Ovary (tissue), 9 donors: Measurements from ENCODE around the gene VPS16. TPM values are rescaled to one million over a fixed set of nuclear protein-coding genes. Genes with fewer than 3 reads are reported as not detected.

Experiments
- DNase-seq, 5 donors: peaks; one replicate each; pipeline ENCODE4 v3.0.0-alpha.2; 2019 to 2020
- H3K27ac ChIP-seq, 2 donors: fragments of 200-600 bp; one replicate each; pipeline versions ENCODE4 v1.5.1 to v1.8.0; 2019 to 2022
- H3K27me3 ChIP-seq: fragments of 200-600 bp; one replicate; pipeline ENCODE4 v1.8.0; 2022
- H3K36me3 ChIP-seq: fragments of 200-600 bp; sonication (generic); one replicate; pipeline ENCODE4 v1.5.1; 2019
- H3K4me1 ChIP-seq: one replicate; pipeline ENCODE4 v1.8.1; 2013; ENCODE audit warnings: mild to moderate bottlenecking, moderate library complexity; ENCODE audit not compliant: insufficient read depth
- H3K4me3 ChIP-seq: fragments of 200-600 bp; sonication (generic); one replicate; pipeline ENCODE4 v1.5.1; 2017
- H3K9me3 ChIP-seq, 2 donors: fragments of 200-600 bp in 1 of 2; sonication (generic) in 1 of 2; one replicate each; pipeline versions ENCODE4 v1.5.1 to v1.8.1; 2013 to 2019; ENCODE audit warnings: mild to moderate bottlenecking in 1 of 2, moderate library complexity in 1 of 2
- CTCF ChIP-seq, 3 donors: fragments of 450-650 bp in 2 of 3; fragments of 200-600 bp in 1 of 3; IDR thresholded peaks; one replicate each; pipeline versions ENCODE4 v1.5.1 to v1.8.0; 2016 to 2022; ENCODE audit warnings: antibody characterized with exemption in 3 of 3, mild to moderate bottlenecking in 1 of 3
- EP300 ChIP-seq: sonication (generic); formaldehyde crosslinking; IDR thresholded peaks from one replicate; pipeline ENCODE4 v1.6.1; 2017; ENCODE audit warnings: antibody characterized with exemption
- POLR2A ChIP-seq: fragments of 450-650 bp; IDR thresholded peaks from one replicate; pipeline ENCODE4 v1.6.1; 2017; ENCODE audit warnings: antibody characterized with exemption, mild to moderate bottlenecking, moderate library complexity
- WGBS, 3 donors: extraction: QIAGEN DNeasy Blood & Tissue Kit in 1 of 3; methylation state at CpG; one replicate each; pipeline versions ENCODE4 v1.1.5 to v1.1.7; 2013 to 2017; 5-methylcytosine and 5-hydroxymethylcytosine counted together
- intact Hi-C, 4 donors: fragments of 100-400 bp; cut with DNase I; formaldehyde crosslinking; loops; one replicate each; pipeline versions ENCODE4 v1.11.0 to v1.15.1; 2022 to 2023
- polyA plus RNA-seq, 2 donors: library from polyadenylated mRNA; stranded (reverse); fragments of 200-250 nt in 1 of 2; fragments of 350-450 nt in 1 of 2; fragmentation: Illumina TruSeq in 1 of 2; extraction: RNeasy Lipid Tissue Mini Kit (QIAGEN cat#74804) in 1 of 2; gene quantifications; one replicate each; pipeline ENCODE4 v1.2.3, GENCODE V29; 2013 to 2014
- total RNA-seq, 7 donors: library from RNA; depleted of rRNA in 2 of 7; stranded (reverse); fragments of >200 nt in 2 of 7; fragmentation: NEBNext Ultra II Directional in 3 of 7; extraction: Animal tissue kit (Norgen Biotek cat#: 25700) in 3 of 7; gene quantifications; one replicate each; pipeline versions ENCODE4 v1.1.0 to v1.2.4, GENCODE V29; 2016 to 2023
- donor health status: DM: no; HTN: no; CAD: no; lungs with moderate emphysema.
- donor health status: DM: no; HTN: no; CAD: no.
- donor health status: Bipolar disorder and iron deficiency.
- donor health status: DM: yes; HTN: yes; CAD: no.
- donor health status: DM: no; HTN: no; CAD: no.
- donor health status: DM: yes; HTN: yes; CAD: no.

The VPS16 gene
- total and polyA plus RNA-seq, 9 donors: 15.6 to 44.1 (median 31.0) TPM

- Histone ChIP-seq H3K27ac (no peak overlapping the region), H3K4me1 (peaks cover 24% of the 10 kb centered on the region), H3K36me3 (no peaks in the 10 kb centered on the region), H3K27me3 (no peaks in the 10 kb centered on the region), H3K9me3 (no peaks in the 10 kb centered on the region), H3K4me3 (no peak overlapping the region)
- WGBS, 3 donors: 93 to 100% (median 97%) methylated on average over 1 of the region's 1 CpG
- no peak for DNase-seq
- no peak for TF ChIP-seq CTCF (IDR thresholded peaks at IDR 0.05)
- no peak for TF ChIP-seq POLR2A
- no peak for TF ChIP-seq EP300
- intact Hi-C loops: loop anchor here in 1 of 4 donors (10.0 kb wide), 1 partner anchor 59 kb away; no protein-coding TSS in a partner anchor
Measured at GRCh38 chr20:2814076-2814475, 26.5 kb upstream of the VPS16 start.

GRCh38 chr20:2814587-2815051 lies 25.9 kb upstream of the VPS16 start, which contains the start of gene C20orf141:
TSS of gene C20orf141 (plus strand) at chr20:2814987. CDS start at chr20:2815185, 198 bp downstream.
- peaks cover 27% of the 10 kb centered on the region for H3K4me1 ChIP-seq
- H3K4me3 ChIP-seq: no peak within 1 kb of the TSS
- intact Hi-C loops: loop anchor here in 1 of 4 donors (10.0 kb wide), 1 partner anchor 60 kb away; no protein-coding TSS in a partner anchor
- no peaks in the 10 kb centered on the region for H3K27me3 ChIP-seq
- no peak for TF ChIP-seq EP300
- TF ChIP-seq POLR2A: no peak
- no peak for TF ChIP-seq CTCF (IDR thresholded peaks at IDR 0.05)
- peak in 3 of 5 donors; percentile 44 to 58 (median 52) for DNase-seq
- no peak within 1 kb of the TSS for H3K27ac ChIP-seq
- 14 to 22% (median 16%) methylated on average over 5 of the region's 5 CpGs for WGBS, 3 donors
- no peaks in the 10 kb centered on the region for H3K9me3 ChIP-seq
- no peaks in the 10 kb centered on the region for H3K36me3 ChIP-seq

- Histone ChIP-seq H3K36me3 (no peaks in the 10 kb centered on the region), H3K9me3 (no peaks in the 10 kb centered on the region), H3K4me3 (no peak overlapping the region), H3K4me1 (peaks cover 29% of the 10 kb centered on the region), H3K27ac (no peak overlapping the region), H3K27me3 (no peaks in the 10 kb centered on the region)
- intact Hi-C loops: loop anchor here in 1 of 4 donors (10.0 kb wide), 1 partner anchor 61 kb away; no protein-coding TSS in a partner anchor
- DNase-seq: no peak
- 90 to 93% (median 92%) methylated on average over 8 of the region's 8 CpGs for WGBS, 3 donors
- TF ChIP-seq EP300 (no peak), CTCF (IDR thresholded peaks at IDR 0.05) (no peak), POLR2A (no peak)
Measured at GRCh38 chr20:2815242-2815900, 25.2 kb upstream of the VPS16 start.

GRCh38 chr20:2816030-2816582 lies 24.4 kb upstream of the VPS16 start, which contains the start of gene TMEM239:
TSS of gene TMEM239 (plus strand) at chr20:2816364. CDS start at chr20:2816555, 191 bp downstream.
- DNase-seq: no peak
- TF ChIP-seq EP300 (no peak), POLR2A (no peak), CTCF (IDR thresholded peaks at IDR 0.05) (no peak)
- WGBS, 3 donors: 70 to 75% (median 70%) methylated on average over 9 to 10 of the region's 10 CpGs
- Histone ChIP-seq H3K27ac (no peak within 1 kb of the TSS), H3K36me3 (no peaks in the 10 kb centered on the region), H3K4me1 (peaks cover 32% of the 10 kb centered on the region), H3K27me3 (no peaks in the 10 kb centered on the region), H3K4me3 (no peak within 1 kb of the TSS), H3K9me3 (no peaks in the 10 kb centered on the region)
- intact Hi-C loops: loop anchor here in 1 of 4 donors (10.0 kb wide), 1 partner anchor 61 kb away; no protein-coding TSS in a partner anchor
